ENCODE data around the gene STIM1.

STIM1 gene

DNA sequence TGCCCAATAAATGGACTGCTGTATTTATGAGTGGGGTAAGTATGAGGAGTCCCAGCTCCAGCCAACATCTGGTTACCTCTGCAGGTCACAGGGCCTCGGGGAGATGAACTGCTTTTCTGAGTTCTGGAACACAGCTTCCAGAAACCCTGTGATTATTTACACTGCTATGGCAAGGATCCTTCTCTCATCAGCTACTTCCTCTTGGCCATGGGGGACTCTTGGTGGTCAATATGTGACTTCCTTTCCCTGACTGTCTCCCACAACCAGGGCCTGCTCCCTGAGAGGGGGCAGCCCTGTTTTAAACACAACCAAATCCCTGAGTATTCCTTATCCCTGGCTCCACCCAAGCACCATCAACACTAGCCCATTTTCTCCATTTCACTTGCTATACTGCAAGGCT lies 24.7 kb upstream of the STIM1 start:
- no peak for DNase-seq (ENCODE audit: low read depth in 2 of 2)

GRCh38 chr11:3831378-3832239 lies 23.9 kb upstream of the STIM1 start:
- DNase-seq (ENCODE audit: low read depth in 2 of 2), result no peak

DNA sequence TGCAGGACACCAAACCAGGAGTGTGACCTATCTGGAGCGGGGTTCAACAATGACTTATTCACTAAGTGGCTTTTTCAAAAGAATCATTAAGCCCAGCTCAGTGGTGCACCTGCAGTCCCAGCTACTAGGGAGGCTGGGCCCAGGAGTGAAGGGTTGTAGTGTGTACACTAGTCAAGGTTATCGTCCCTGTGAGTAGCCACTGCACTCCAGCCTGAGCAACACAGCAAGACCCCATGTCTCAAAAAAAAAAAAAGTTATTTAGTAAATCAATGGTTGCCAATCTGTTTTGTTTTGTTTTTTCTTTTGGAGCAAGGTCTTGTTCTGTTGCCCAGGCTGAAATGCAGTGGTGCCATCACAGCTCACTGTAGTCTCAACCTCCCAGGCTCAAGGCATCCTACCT lies 22.6 kb upstream of the STIM1 start:
- DNase-seq (ENCODE audit: low read depth in 2 of 2), result no peak

DNA sequence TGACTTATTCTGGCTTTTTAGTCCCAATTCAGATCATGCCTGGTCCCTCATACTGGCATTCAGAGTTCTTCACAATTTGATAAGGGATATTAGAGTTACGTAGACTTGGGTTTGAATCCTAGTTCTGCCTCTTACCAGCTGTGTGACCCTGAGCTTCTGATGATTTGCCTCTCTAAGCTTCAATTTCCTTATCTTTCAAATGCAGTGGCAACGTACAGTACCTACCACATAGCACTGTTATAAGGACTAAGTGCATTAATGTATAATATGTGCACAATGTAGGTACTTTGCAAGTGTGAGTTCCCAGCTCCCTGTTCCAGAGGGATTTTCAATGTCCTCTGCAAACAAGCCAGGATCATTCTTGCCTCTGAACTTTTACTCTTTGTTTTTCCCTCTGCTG lies 22.0 kb upstream of the STIM1 start:
- no peak for DNase-seq (ENCODE audit: low read depth in 2 of 2)

DNA sequence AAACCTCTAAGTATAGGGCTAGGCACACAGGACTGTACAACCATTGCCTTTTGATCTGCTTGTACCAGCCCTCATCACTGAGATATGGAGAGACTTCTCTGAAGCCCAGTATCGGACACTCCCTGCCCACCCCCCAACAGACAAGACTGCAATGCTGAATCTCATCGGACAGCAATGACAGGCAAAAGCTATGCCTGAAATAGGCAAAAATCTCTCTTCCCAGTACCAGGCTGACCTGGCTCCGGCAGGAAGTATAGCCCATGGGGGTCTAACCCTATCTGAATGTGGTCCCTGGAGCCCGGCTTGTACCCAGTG lies 21.2 kb upstream of the STIM1 start:
- DNase-seq (ENCODE audit: low read depth in 2 of 2), result no peak

DNA sequence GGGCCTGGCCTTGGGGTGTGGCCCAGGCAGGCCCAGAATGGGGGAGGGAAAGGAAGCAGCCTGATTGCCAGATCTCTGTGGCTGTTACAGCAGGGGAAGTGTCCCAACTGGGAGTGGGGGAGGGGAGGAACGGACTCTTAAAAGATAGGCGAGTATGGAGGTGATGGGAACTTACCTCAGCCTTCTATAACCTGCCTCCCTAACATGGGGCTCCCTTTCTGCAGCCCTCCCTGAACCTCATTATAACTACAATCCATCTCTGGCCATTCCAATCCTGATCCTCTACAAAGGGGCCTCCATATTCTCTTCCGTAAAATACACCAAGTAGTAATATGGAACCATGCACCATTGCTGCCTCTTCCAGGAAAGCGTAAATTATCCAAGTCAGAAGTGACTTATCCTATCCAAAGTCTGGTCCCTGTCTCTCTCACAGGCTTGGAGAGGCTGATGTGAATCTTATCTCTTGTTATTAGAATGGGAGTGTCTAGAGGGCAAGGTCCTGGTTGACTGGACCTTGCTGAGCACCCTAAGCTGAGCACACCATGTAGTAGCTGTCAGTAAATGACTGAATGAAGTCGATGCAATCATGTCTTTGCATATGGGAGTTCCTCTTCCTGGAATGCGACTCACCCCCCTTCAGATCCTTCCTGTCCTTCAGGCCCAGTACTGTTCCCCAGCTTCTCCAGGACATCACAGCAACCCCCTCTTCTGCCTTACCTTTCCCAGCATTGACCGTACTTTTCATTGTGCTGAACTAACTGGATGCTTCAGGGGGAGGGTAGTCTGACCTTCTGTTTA lies 20.6 kb upstream of the STIM1 start:
- no peak for DNase-seq (ENCODE audit: low read depth in 2 of 2)

DNA sequence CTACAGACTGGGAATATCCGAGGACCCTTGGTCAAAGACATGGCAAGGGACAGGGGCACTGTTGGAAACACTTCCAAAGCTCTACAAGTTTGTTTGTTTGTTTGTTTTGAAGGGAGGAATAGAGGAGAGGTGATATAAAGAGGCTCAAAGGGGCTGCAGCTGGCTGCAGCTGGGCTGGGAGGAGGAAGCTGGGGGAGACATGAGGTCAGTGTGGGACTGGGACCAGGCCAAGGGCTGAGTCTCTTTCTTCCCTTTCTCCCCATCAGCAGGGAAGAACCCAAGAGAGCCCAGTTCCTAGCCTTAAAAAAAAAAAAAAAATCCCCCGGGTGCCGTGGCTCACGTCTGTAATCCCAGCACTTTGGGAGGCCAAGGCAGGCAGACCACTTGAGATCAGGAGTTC lies 19.7 kb upstream of the STIM1 start:
- DNase-seq (ENCODE audit: low read depth in 2 of 2), result no peak

- no peak for DNase-seq (ENCODE audit: low read depth in 2 of 2)
Observed at GRCh38 chr11:3836903-3837302, 18.6 kb upstream of the STIM1 start.

GRCh38 chr11:3837793-3838192 lies 17.7 kb upstream of the STIM1 start:
- no peak for DNase-seq (ENCODE audit: low read depth in 2 of 2)

- DNase-seq (ENCODE audit: low read depth in 2 of 2), result no peak
Observed at GRCh38 chr11:3838504-3838903, 17.0 kb upstream of the STIM1 start.

- DNase-seq (ENCODE audit: low read depth in 2 of 2), result no peak
Observed at GRCh38 chr11:3840004-3840869, 15.2 kb upstream of the STIM1 start.

GRCh38 chr11:3840870-3841425 lies 14.5 kb upstream of the STIM1 start, which contains the start of gene RHOG:
Gene RHOG (minus strand): TSS chr11:3840959. CDS start chr11:3828138, 12,821 bp downstream.
- peak in 1 of 2 donors; percentile 95 for DNase-seq (ENCODE audit: low read depth in 2 of 2)

GRCh38 chr11:3841426-3842350 lies 13.8 kb upstream of the STIM1 start:
- peak in 1 of 2 donors; percentile 92 for DNase-seq (ENCODE audit: low read depth in 2 of 2)

DNA sequence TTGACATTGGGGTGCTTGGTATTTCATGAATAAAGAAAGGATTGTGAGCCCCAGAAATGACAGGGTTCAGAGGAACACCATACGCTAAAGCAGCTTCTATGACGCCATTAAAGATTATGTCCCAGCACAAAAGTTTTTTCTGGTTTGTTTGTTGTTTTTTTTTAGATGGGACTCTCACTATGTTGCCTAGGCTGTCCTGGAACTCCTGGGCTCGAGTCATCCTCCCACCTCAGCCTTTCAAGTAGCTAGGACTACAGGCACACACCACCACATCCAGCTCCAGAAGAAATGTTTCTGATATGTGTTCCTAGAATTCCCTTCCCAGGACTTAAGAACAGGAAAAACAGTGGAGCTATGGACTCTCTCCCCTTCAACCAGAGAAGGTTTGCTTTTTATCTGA lies 12.1 kb upstream of the STIM1 start:
- no peak for DNase-seq (ENCODE audit: low read depth in 2 of 2)

DNA sequence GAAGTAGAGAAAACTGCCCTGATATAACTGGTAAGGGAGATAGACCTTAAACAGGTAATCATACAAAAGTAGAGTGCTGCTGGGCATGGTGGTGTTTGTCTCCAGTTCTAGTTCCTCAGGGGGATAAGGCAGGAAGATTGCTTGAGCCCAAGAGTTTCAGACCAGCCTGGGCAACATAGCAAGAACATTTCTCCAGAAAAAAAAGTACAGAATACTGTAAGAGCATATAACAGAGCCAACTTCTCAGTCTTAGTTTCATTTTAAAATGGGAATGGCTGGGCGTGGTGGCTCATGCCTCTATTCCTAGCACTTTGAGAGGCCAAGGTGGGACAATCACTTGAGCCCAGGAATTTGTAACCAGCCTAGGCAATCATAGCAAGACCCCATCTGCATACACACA lies 10.2 kb upstream of the STIM1 start:
- no peak for DNase-seq (ENCODE audit: low read depth in 2 of 2)

DNA sequence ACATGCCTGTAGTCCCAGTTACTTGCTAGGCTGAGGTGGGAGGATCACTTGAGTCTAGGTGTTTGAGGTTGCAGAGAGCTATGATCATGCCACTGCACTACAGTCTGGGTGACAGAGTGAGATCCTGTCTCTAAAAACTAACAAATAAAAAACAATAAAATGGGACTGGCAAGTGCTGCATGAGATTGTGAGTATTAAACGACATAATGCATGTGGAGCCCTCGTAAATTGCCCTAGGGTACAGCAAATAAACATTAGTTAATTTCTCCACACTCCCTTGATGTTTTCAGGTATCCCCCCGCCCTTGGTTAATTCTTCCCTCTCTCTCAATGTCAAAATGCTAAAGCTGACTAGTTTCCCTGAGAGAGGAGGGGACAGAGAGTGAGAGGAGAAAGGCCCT lies 9.8 kb upstream of the STIM1 start:
- DNase-seq (ENCODE audit: low read depth in 2 of 2), result no peak

DNA sequence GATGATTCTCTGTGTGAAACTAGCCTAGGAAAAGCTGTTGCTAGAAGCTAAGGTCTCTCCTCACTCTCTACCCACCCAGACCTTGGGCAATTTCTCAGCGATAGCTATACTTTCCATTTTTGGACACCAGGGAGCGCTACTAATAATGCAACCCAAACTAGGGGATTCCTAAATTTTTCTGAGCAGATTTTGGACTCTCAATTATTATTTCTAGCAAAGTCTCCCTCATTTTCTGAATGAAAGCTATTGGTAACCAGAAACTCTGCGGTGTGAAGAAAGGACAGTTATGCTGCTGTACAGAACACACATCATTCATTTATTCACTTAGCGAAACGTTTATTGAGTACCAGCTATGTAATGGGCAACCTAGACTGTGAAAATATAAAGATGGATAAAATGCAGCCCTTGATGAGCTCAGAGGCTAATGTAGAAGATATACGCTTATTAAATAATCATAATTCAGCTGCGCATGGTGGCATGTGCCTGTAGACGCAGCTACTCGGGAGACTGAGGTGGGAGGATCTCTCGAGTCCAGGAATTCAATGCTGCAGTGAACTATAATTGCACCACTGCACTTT lies 6.1 kb upstream of the STIM1 start:
- DNase-seq (ENCODE audit: low read depth in 2 of 2), result no peak

DNA sequence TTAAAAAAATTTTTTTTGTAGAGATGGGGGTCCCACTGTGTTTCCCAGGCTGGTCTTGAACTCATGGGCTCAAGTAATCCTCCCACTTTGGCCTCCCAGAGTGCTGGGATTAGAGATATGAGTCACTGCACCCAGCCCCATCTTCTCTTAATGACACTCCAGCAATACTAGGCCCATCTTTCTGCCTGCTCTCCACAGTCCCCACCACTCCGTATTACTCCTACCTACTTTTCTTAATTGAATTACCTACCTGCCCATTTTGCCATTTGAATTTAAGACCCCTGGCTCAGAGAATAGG lies 2.0 kb upstream of the STIM1 start:
- no peak for DNase-seq (ENCODE audit: low read depth in 2 of 2)

GRCh38 chr11:3853899-3854659 lies 1.4 kb upstream of the STIM1 start:
- DNase-seq (ENCODE audit: low read depth in 2 of 2), result peak in 1 of 2 donors; percentile 53

GRCh38 chr11:3854660-3854976 lies 846 bp upstream of the STIM1 start:
- no peak for DNase-seq (ENCODE audit: low read depth in 2 of 2)

Data from stimulated activated CD8-positive, alpha-beta memory T cell treated with anti-CD3 and anti-CD28 coated beads, Interleukin-15, amount 100 ng/mL, for 48 hours (primary cell).